Stimulated activated effector memory CD8-positive, alpha-beta T cell treated with anti-CD3 and anti-CD28 coated beads, Interleukin-12 subunit alpha, Interleukin-12 subunit beta, amount 100 ng/mL, for 72 hours (primary cell): ENCODE results near the gene RWDD1.

Experiments used
- ATAC-seq: fragments of 150-1000 bp; cut with Tn5 transposase; 2 replicates; pipeline ENCODE4 v1.10.0; 2021
- DNase-seq, 2 donors: peaks; one replicate each; pipeline ENCODE4 v3.0.0; 2021 to 2022; ENCODE audit warnings: low spot score in 2 of 2
- H3K27ac Mint-ChIP-seq: one replicate; pipeline ENCODE4 v1.8.0; 2022; ENCODE audit warnings: mild to moderate bottlenecking, mixed read lengths
- H3K36me3 Mint-ChIP-seq: one replicate; pipeline ENCODE4 v1.8.0; 2022; ENCODE audit warnings: mild to moderate bottlenecking, mixed read lengths
- H3K4me1 Mint-ChIP-seq: one replicate; pipeline ENCODE4 v1.8.0; 2022; ENCODE audit warnings: mixed read lengths
- H3K4me3 Mint-ChIP-seq: one replicate; pipeline ENCODE4 v1.8.0; 2022; ENCODE audit warnings: mild to moderate bottlenecking, mixed read lengths
- H3K9me3 Mint-ChIP-seq: one replicate; pipeline ENCODE4 v1.8.0; 2022; ENCODE audit warnings: mixed read lengths

Gene RWDD1

GRCh38 chr6:116616737-116617053 is 45.4 kb downstream of the RWDD1 start:
- peaks cover 14% of the 10 kb centered on the region for H3K4me1 Mint-ChIP-seq
- no peaks in the 10 kb centered on the region for H3K9me3 Mint-ChIP-seq
- no peaks in the 10 kb centered on the region for H3K36me3 Mint-ChIP-seq
- H3K27ac Mint-ChIP-seq = peak overlapping the region; percentile 48
- DNase-seq = peak in 1 of 2 donors; percentile 53
- H3K4me3 Mint-ChIP-seq = peak overlapping the region; percentile 76
- ATAC-seq = peak; percentile 56

DNA sequence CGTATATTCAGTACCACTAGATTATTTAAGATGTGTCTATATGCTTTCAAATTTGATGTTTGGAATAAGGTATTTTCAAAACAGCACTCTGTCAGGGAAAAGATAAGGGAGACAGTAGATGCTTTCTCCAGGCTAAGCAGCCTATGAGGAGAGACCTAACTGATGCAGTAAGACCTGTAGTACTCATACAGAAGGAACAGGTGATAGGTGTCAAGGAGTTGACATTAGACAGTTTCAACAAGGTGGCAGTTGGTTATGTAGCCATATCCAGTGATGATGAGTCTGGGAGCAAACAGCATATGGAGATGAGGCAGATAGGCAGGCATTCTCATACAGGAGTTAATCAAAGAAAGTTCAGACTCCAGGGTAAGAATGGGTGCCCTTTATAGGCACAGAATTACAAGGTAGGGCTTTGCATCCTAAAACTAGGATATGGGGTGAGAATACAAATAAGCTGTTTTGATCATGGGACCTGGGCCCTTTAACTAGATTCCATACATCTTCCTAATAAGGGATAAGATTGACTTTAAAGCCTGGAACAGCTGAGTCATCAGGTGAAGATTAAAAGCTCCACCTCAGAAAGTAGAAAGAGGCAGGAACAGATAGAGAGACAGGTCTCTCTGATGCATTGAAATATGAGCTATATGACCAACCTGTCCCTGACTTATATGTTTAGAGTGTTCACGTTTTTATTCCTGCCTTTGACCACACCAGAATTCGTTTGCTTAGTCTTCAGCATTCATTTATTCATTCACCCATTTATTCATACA is 52.9 kb downstream of the RWDD1 start:
- Mint-ChIP-seq H3K27ac (no peak overlapping the region), H3K4me3 (no peak overlapping the region), H3K4me1 (no peaks in the 10 kb centered on the region), H3K36me3 (no peaks in the 10 kb centered on the region), H3K9me3 (no peaks in the 10 kb centered on the region)
- ATAC-seq (no peak), DNase-seq (no peak)

- ATAC-seq = no peak
These were observed 54.6 kb downstream of the RWDD1 start for GRCh38 chr6:116625872-116626271.

GRCh38 chr6:116629563-116629981 is 58.3 kb downstream of the RWDD1 start:
- Mint-ChIP-seq H3K4me3 (no peak overlapping the region), H3K4me1 (no peaks in the 10 kb centered on the region), H3K27ac (no peak overlapping the region), H3K36me3 (peaks cover 23% of the 10 kb centered on the region), H3K9me3 (no peaks in the 10 kb centered on the region)
- ATAC-seq = no peak
- no peak for DNase-seq

More at GRCh38 chr6:116625872-116626271, 54.6 kb downstream of the RWDD1 start:
- Mint-ChIP-seq H3K9me3 (no peaks in the 10 kb centered on the region), H3K4me1 (no peaks in the 10 kb centered on the region), H3K36me3 (no peaks in the 10 kb centered on the region), H3K27ac (no peak overlapping the region), H3K4me3 (no peak overlapping the region)
- no peak for DNase-seq

- H3K9me3 Mint-ChIP-seq = no peaks in the 10 kb centered on the region
- ATAC-seq = no peak
- no peak overlapping the region for H3K4me3 Mint-ChIP-seq
- DNase-seq = no peak
- no peak overlapping the region for H3K27ac Mint-ChIP-seq
- H3K4me1 Mint-ChIP-seq = no peaks in the 10 kb centered on the region
- peaks cover 40% of the 10 kb centered on the region for H3K36me3 Mint-ChIP-seq
These were observed 60.2 kb downstream of the RWDD1 start for GRCh38 chr6:116631379-116631990.

DNA sequence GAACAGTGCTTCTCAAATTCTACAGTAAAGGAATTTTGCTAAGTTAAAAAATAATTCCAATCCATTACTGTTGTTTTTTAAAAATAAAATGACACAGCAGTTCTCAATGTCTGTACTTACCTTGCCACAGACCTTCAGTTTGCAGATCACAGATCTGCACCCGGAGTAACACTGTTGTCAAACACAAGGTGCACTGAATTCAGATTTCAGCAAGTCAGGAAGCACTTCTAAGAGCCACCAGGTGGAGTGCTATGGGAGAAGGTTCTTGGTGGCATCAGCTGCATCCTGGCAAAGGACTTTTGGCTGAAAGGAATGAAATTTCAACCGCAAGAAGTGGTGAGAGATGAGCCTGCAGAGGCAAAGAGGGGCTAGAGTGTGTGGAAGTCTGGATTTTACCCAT is 62.4 kb downstream of the RWDD1 start:
- Mint-ChIP-seq H3K4me1 (no peaks in the 10 kb centered on the region), H3K36me3 (peaks cover 56% of the 10 kb centered on the region), H3K4me3 (no peak overlapping the region), H3K27ac (peak overlapping the region; percentile 27), H3K9me3 (no peaks in the 10 kb centered on the region)
- DNase-seq (no peak), ATAC-seq (no peak)
